ENCODE results near the gene PAK2.
"Not testable (repeated sequence)": the region's sequence is repeated elsewhere in the genome, so short reads cannot be mapped to it uniquely, and the experiment has no call there.

Gene PAK2

GRCh38 chr3:196707566-196707965 is 32.1 kb upstream of the PAK2 start:
- TF ChIP-seq CTCF (IDR thresholded peaks at IDR 0.05; ENCODE audit: unreplicated experiment in 3 of 3) = no peak
- H3K4me3 Mint-ChIP-seq = no peak overlapping the region
- no peaks in the 10 kb centered on the region for H3K36me3 Mint-ChIP-seq (ENCODE audit: low read depth)
- H3K9me3 Mint-ChIP-seq = no peaks in the 10 kb centered on the region
- no peak overlapping the region for H3K27ac Mint-ChIP-seq
- no peaks in the 10 kb centered on the region for H3K27me3 Mint-ChIP-seq (ENCODE audit: low read depth)
- H3K4me1 Mint-ChIP-seq = peaks cover 7% of the 10 kb centered on the region

- Mint-ChIP-seq H3K36me3 (ENCODE audit: low read depth) (no peaks in the 10 kb centered on the region), H3K27me3 (ENCODE audit: low read depth) (no peaks in the 10 kb centered on the region), H3K9me3 (no peaks in the 10 kb centered on the region), H3K4me1 (peaks cover 13% of the 10 kb centered on the region), H3K4me3 (no peak overlapping the region), H3K27ac (no peak overlapping the region)
- TF ChIP-seq CTCF (IDR thresholded peaks at IDR 0.05; ENCODE audit: unreplicated experiment in 3 of 3) = no peak
Measured at GRCh38 chr3:196708467-196708866, 31.2 kb upstream of the PAK2 start.

GRCh38 chr3:196711838-196712513 is 27.7 kb upstream of the PAK2 start, which contains the start of the genes CEP19 and PIGX:
TSS of gene CEP19 (minus strand) at chr3:196712250. CDS start at chr3:196708657, 3,593 bp downstream.
TSS of gene PIGX (plus strand) at chr3:196712377.
- Mint-ChIP-seq H3K4me1 (peaks cover 13% of the 10 kb centered on the region), H3K36me3 (ENCODE audit: low read depth) (no peaks in the 10 kb centered on the region), H3K27me3 (ENCODE audit: low read depth) (no peaks in the 10 kb centered on the region), H3K4me3 (peak within 1 kb of the TSS; percentile 92 to 97 (median 95)), H3K27ac (peak within 1 kb of the TSS; percentile 96 to 99 (median 97)), H3K9me3 (no peaks in the 10 kb centered on the region)
- no peak for TF ChIP-seq CTCF (IDR thresholded peaks at IDR 0.05; ENCODE audit: unreplicated experiment in 3 of 3)

- Mint-ChIP-seq H3K27me3 (ENCODE audit: low read depth) (no peaks in the 10 kb centered on the region), H3K4me3 (peak overlapping the region; percentile 87 to 95 (median 93)), H3K36me3 (ENCODE audit: low read depth) (peaks cover 5% of the 10 kb centered on the region), H3K4me1 (peaks cover 13% of the 10 kb centered on the region), H3K27ac (peak overlapping the region; percentile 95 to 99 (median 96)), H3K9me3 (no peaks in the 10 kb centered on the region)
- TF ChIP-seq CTCF (IDR thresholded peaks at IDR 0.05; ENCODE audit: unreplicated experiment in 3 of 3) = no peak
Measured at GRCh38 chr3:196712514-196713413, 26.9 kb upstream of the PAK2 start.

GRCh38 chr3:196717162-196717561 is 22.5 kb upstream of the PAK2 start:
- H3K4me1 Mint-ChIP-seq; H3K27ac Mint-ChIP-seq; H3K4me3 Mint-ChIP-seq; H3K27me3 Mint-ChIP-seq (ENCODE audit: low read depth): not testable (repeated sequence)
- peaks cover 16% of the 10 kb centered on the region for H3K9me3 Mint-ChIP-seq
- peaks cover 41% of the 10 kb centered on the region for H3K36me3 Mint-ChIP-seq (ENCODE audit: low read depth)

GRCh38 chr3:196721097-196721496 is 18.6 kb upstream of the PAK2 start:
- no peaks in the 10 kb centered on the region for H3K4me1 Mint-ChIP-seq
- no peak for TF ChIP-seq CTCF (IDR thresholded peaks at IDR 0.05; ENCODE audit: unreplicated experiment in 3 of 3)
- H3K9me3 Mint-ChIP-seq = peaks cover 16% of the 10 kb centered on the region
- H3K27me3 Mint-ChIP-seq (ENCODE audit: low read depth) = no peaks in the 10 kb centered on the region
- no peak overlapping the region for H3K27ac Mint-ChIP-seq
- no peak overlapping the region for H3K4me3 Mint-ChIP-seq
- peaks cover 55% of the 10 kb centered on the region for H3K36me3 Mint-ChIP-seq (ENCODE audit: low read depth)

Data from nephron (organoid).